HG02642 (cell line): ENCODE results near the gene NHLRC2.
"Not testable (repeated sequence)": the region's sequence is repeated elsewhere in the genome, so short reads cannot be mapped to it uniquely, and the experiment has no call there.

Source experiments
- ATAC-seq: cut with Tn5 transposase; IDR thresholded peaks from one replicate; pipeline ENCODE4 v1.9.1; 2021; ENCODE audit warnings: mild to moderate bottlenecking; ENCODE audit not compliant: unreplicated experiment, poor library complexity

The NHLRC2 gene, protein sequence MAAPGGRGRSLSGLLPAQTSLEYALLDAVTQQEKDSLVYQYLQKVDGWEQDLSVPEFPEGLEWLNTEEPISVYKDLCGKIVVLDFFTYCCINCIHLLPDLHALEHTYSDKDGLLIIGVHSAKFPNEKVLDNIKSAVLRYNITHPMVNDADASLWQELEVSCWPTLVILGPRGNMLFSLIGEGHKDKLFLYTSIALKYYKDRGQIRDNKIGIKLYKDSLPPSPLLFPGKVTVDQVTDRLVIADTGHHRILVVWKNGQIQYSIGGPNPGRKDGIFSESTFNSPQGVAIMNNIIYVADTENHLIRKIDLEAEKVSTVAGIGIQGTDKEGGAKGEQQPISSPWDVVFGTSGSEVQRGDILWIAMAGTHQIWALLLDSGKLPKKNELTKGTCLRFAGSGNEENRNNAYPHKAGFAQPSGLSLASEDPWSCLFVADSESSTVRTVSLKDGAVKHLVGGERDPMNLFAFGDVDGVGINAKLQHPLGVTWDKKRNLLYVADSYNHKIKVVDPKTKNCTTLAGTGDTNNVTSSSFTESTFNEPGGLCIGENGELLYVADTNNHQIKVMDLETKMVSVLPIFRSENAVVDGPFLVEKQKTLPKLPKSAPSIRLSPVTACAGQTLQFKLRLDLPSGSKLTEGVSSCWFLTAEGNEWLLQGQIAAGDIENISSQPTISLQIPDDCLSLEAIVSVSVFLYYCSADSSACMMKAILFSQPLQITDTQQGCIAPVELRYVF

DNA sequence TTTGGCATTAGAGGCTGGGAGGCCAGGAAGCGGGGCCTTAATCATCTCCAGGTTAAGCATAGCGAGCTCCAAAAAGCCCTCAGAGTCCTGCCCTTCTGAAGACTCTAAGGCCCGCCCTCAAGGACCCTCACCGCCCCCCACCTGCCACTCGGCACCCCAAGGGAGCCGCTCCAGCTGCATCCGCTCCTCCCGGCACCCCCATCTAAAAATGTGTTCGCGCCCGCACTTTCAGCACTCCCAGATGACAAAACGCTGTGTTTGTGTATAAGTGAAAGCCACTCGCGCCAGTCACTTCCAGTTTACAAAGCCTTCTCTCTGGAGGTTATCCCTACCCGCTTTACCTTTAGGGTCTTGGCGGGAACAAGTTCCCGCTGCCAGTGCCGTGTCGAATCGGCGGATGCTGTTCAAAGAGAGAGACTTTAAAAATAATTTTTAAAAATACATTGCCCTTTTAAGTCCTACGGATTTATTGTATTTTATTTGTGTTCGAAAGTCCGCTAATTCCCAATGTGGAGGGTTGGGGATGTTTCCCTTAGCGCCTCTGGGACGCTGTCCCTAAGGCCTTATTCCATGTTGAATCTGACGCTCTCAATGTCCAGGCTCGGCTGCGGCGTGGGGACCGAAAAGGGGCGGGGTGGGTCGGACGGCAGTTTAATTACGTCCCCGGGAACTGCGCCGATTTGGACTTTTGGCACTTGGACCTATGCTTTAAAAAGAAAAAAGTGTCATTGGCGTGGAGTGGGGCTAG lies at the start of gene NHLRC2, which contains the start of gene DCLRE1A:
Gene NHLRC2, plus strand, starts transcription at position 649 of the 748 bp plus-strand sequence. CDS start 212 bp downstream, outside the sequence.
Gene DCLRE1A, minus strand, starts transcription at position 70 of the 748 bp plus-strand sequence. CDS start 900 bp downstream, outside the sequence.
- peak; percentile 52 for ATAC-seq

DNA sequence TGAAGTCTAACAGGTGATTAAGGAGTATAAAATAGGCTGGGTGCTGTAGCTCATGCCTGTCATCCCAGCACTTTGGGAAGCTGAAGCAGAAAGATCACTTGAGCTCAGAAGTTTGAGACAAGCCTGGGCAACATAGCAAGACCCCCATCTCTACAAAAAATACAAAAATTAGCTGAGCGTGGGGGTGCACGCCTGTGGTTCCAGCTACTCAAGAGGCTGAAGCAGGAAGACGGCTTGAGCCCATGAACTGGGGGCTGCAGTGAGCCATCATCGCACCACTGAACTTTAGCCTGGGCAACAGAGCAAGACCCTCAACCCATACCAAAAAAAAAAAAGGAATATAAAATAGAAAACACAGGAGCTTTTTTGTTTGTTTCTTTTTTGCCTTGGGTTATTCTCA lies 48.0 kb upstream of the NHLRC2 start:
- no peak for ATAC-seq

DNA sequence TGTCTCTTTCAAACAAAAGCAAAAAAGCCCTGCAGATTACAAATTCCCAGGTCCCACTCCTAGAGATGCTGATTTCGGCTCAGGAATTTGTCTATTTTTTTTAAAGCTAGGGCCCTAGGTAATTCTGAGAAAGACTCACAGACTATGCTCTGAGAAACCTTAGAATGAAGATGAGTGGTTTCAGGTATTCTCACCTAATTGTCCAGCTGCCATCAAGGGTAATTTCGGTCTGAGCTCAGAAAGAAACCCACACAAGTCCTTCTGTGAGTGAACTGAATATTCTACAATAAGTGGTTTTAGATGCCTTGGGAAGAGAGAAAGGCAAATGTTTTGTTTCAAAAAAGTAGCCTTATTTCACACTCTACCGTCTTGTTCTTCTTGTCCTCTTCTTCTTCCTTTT lies 46.3 kb upstream of the NHLRC2 start:
- no peak for ATAC-seq

DNA sequence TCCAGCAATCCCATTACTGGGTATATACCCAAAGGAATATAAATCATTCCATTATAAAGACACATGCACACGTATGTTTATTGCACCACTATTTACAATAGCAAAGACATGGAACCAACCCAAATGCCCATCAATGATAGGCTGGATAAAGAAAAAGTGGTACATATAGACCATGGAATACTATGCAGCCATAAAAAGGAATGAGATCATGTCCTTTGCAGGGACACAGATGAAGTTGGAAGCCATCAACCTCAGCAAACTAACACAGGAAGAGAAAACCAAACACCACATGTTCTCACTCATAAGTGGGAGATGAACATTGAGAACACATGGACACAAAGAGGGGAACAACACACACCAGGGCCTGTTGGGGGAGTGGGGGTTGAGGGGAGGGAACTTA lies 39.8 kb upstream of the NHLRC2 start:
- not testable (repeated sequence) for ATAC-seq

DNA sequence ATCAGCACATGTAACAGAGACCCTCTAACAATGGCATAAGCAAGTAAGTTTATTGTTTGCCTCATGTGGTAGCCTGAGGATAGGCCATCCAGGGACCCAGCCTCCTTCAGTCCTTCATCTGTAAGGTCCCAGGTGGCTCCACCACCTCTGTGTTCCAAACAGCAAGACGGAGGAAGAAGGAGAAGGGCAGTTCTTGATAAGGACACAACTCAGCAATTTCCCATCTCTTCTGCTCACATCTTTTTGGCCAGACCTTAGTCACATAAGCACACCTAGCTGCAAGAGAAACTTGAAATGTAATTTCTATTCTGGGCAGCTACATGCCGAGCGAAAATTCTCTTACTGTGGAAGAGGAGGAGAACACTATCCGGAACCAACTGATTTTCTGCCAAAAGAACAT lies 34.5 kb upstream of the NHLRC2 start:
- no peak for ATAC-seq

DNA sequence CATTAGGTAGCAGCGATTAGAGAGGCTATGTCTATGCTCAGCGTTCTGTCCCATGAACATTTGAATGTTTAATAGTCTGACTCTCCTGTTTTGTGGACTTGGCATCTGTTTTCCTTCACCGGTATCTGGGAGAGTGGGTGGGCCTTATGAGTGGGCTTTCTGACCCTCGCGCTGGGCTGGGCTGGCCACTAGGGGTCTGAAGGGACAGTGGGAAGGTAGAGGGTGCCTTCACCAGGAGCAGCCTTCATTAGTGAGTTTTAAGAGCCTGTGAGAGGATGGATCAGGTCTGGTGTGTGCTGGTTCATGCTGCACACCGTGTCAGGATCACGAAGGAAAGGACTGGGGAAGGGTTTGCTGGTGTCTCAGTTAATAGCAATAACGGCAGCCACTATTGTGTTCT lies 34.0 kb upstream of the NHLRC2 start:
- ATAC-seq = no peak

DNA sequence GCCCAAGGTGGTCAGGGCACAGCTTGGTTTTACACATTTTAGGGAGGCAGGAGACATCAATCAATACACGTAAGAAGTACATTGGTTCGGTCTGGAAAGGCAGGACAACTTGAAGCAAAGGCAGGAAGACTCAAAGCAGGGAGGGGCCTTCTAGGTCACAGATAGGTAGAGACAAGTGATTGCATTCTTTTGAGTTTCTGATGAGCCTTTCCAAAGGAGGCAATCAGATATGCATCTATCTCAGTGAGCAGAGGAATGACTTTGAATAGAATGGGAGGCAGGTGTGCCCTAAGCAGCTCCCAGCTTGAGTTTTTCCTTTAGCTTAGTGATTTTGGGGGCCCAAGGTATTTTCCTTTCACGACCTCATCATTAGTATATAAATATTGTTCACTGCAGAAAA lies 33.2 kb upstream of the NHLRC2 start:
- not testable (repeated sequence) for ATAC-seq

DNA sequence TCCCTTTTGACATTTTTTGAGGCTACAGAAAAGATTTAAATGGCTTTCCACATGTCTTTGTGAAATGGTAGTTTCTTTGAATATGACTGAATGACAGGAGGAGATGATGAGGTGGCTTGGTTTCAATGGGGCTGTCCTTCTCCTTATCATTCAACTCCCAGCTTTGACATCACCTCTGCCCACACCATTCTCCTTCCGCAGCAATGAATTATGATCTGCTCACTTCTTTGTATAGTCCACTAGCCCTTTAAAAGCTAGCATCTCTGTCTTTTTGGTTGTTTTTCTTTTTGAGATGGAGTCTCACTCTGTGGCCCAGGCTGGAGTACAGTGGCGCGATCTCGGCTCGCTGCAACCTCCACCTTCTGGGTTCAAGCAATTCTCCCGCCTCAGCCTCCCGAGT lies 32.3 kb upstream of the NHLRC2 start:
- ATAC-seq = no peak

DNA sequence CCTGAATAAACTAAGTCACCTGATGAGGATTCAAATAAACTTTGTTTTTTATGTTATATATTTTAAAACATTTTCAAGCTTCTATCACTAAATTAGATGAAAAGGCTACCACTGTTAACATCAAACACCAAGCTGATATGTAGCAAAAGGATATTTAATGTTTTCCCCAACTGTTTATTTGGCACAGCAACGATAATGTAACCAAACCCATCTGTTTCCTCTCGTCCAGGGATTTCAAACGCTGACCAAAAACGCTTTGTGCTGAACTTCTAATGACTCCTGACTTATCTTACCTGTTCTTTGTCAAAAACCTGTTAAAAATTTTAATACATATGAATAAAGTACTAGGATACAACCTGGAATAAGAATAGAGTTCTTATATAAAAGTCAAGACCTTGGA lies 31.1 kb upstream of the NHLRC2 start:
- no peak for ATAC-seq

DNA sequence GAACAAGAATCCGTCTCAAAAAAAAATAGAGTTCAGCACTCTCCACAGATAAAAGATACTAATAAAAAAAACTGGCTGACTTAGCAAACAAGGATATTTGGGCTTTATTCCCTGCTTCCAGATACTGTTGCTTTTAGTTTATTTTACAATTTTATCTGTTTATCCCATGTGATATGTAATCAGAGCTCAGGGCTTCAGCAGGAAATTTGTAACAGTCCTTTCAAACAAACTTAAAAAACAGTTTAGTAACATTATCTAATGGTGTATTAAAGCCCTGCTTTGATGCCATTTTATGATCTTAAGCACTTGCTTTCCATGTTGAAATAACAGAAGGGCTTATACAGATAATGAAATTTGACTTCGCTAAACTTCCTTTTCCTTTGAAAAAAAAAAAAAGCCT lies 28.7 kb upstream of the NHLRC2 start:
- no peak for ATAC-seq

DNA sequence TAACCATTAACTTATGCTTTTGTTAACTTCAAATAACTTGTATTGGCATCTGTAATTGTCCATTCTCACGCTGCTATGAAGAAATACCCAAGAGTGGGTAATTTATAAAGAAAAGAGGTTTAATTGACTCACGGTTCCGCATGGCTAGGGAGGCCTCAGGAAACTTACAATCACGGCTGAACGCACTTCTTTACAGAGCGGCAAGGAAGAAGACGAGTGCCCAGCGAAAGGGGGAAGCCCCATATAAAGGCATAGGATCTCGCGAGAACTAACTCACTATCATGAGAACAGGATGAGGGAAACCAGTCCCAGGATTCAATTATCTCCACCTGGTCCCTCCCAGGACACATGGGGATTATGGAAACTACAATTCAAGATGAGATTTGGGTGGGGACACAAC lies 25.9 kb upstream of the NHLRC2 start:
- ATAC-seq = not testable (repeated sequence)

DNA sequence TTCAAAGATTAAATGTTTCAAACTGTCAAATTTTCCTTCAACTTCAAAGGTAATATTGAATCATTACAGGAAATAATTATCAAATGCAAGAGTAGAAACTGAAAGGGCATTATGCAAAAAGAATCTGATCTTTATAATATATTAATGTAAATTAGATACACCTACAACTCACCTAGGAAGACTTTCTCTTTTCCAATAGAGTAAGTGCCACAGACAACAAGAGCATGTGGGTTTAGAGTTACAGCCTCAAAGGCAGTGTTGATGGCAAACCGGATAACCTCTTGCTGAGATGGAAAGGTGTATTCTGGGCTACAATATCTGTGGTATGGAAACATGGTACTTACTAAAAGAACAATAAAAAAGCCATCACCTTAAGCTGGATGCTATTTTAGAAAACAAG lies 12.3 kb upstream of the NHLRC2 start:
- no peak for ATAC-seq

DNA sequence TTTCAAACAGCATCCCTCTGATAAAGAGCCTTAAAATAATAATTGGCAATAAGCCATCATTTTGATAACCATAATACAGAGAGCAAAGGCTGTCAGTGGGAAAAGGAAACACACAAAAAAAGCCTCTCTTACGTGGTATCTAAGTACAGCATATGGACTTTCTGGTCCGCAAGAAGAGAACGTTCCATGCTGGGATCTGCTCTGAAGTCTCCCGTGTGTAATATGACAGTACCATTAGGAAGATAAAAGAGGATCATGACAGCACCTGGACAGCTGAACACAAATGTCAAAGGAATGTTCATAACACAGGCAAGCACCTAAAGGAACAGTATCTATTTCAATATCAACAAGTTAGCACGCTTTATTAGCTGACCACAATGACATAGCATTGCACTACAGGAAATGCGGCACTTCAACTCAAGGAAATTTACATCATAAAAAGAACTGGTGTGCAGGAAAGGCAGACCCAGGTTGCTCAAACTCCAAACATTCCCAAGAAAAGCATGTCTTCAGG lies 10.4 kb upstream of the NHLRC2 start:
- ATAC-seq = no peak

DNA sequence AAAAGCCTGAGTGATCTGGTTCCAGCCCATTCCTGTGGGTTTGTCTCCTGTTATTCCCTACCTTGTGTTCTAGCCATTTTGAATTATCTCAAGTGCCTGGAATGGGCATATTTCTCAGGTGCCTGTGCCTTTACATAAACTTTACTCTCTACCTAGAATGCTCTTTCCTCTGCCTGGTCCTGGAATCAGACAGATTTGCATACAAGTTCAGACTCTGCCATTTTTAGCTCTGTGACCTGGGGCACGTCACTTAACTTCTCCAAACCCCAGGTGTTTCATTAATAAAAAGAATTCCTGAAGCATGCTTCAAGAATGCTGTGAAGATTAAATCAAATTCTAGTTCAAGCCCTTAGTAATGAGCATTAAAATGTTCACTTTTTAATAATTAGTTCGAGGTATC lies 8.4 kb upstream of the NHLRC2 start:
- ATAC-seq = no peak

DNA sequence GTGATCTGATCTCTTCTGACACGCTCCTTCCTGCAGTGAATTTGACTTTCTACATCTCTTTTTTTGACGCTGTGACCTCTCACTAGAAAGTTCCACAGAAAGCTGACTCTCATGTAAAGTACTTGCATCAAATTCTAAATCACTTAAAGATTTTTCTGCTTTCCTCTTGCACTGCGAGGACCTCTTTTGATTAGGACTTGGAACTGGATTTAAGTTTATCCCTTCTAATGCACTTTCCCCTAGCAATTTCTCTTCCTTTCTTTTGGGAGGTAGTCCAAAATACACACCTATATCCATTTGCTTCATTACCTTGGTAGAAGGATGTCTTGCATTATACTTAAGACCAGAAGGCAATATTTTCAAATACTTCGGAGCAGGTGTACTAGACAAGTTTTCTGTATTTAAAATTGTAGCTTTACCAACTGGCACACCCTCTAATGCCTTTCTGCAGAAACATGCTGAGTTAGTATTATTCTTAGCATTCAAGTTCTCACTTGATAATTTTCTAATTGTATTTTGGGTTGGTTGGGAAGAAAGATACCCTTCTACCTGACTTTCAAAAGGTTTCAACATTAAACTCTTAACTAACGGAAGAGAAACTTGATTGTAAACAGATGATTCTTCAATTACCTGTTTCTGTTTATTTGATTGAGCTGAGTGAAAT lies 5.2 kb upstream of the NHLRC2 start:
- ATAC-seq = no peak

DNA sequence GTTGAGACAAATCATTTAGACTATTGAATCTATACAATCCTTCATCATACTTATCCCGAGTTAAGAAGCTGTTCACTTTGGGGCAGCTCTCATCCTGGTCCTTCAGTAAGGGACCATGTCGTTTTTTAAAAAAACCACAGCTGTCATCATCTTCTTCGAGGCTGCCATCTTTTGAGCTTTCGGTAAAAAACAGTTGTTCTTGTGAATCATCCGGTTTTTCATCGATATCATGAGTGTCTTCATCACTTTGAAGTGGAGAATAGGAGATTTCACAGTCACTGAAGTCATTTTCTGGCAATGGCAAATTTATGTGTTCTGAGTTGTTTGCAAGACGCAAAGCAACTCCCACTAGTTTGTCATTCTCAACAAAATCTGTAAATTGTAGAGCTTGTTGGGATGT lies 4.5 kb upstream of the NHLRC2 start:
- ATAC-seq = no peak

DNA sequence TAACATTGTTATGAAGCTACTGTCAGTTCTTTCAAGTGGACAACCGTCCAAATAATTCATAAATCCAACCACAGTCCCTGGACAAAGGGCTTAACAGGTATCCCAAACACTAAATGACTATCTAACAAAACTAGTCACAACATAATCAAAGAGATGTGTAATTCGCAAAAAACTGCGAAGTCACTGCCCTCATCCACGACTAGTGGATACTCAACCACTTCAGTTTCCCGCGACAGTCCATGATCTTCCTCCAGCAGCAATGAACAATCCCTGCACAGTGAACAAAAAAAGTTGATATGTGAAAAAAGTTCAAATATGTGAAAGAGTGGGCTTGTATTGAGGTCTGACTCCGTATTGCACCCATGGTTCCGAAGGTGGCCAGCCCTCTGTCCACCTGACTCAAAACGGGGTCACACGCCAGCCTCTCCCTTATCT lies 866 bp upstream of the NHLRC2 start:
- no peak for ATAC-seq

DNA sequence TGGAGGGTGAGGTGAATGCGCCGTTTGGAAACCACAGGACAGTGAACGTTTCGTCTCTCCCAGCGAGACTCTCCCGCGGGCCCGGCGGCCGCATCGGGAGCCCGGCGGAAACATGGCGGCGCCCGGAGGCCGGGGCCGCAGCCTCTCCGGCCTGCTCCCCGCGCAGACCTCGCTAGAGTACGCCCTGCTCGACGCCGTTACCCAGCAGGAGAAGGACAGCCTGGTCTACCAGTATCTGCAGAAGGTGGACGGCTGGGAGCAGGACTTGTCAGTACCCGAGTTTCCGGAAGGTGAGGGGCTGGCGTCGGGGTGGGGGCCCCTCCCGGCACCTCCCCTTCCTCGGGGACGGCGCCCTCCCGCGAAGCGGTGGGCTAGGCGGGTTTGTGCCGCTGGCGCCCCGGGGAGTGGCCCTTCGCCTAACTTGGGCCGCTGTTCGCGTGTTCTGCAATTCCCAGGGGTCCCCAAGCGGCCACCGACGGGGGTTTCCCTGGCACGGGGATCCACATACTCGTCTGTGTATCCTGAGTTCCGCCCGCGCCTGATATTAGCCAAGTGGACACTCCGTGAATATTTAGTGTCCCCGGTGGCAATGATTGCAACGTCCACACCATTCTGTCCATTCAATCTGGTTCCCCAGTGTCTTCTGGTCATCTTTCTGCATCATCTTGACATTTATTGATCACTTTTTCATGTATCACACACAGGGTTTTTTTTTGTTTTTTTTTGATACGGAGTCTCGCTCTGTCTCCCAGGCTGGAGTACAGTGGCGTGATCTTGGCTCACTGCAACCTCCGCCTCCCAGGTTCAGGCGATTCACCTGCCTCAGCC lies 514 bp downstream of the NHLRC2 start:
- peak; percentile 47 for ATAC-seq

DNA sequence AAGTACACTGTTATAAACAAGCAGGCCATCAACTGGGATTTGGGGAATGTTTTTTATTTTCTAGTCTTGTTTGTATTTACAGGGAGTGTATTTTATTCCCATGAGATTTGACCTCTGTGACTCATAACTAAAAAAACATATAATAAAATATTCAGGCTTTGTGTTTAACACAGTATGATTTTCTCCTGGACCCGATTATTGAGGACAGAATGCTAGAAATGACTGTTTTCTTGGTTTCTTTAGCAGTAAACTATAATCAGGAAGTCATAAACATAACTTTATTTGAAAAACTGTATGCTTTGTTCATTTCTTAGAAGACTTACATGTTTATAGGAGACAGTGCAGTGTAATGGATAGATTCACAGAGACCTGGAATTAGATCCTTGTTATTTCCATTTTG lies 2.1 kb downstream of the NHLRC2 start:
- ATAC-seq = no peak
